ENCODE data around the gene DPP9.
"Not testable (repeated sequence)": the region's sequence is repeated elsewhere in the genome, so short reads cannot be mapped to it uniquely, and the experiment has no call there.

The DPP9 gene

DNA sequence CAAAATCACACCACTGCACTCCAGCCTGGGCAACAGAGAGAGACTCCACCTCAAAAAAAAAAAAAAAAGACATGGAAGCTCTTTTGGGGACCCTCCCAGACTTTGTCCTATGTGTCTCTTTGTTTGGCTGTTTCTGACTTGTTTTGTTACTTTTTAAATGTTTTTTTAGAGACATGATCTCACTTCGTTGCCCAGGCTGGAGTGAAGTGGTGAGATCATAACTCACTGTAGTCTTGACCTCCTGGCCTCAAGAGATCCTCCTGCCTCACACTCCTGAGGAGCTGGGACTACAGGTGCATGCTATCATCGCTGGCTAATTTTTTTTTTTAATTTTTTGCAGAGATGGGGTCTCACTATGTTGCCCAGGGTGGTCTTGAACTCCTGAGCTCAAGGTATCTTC, 16.4 kb upstream of the DPP9 start:
- no peak for DNase-seq (ENCODE audit: low read depth, low spot score)

GRCh38 chr19:4738734-4739133, 15.1 kb upstream of the DPP9 start:
- no peak for DNase-seq (ENCODE audit: low read depth, low spot score)

- no peak for DNase-seq (ENCODE audit: low read depth, low spot score)
Measured at GRCh38 chr19:4737955-4738600, 14.4 kb upstream of the DPP9 start.

DNA sequence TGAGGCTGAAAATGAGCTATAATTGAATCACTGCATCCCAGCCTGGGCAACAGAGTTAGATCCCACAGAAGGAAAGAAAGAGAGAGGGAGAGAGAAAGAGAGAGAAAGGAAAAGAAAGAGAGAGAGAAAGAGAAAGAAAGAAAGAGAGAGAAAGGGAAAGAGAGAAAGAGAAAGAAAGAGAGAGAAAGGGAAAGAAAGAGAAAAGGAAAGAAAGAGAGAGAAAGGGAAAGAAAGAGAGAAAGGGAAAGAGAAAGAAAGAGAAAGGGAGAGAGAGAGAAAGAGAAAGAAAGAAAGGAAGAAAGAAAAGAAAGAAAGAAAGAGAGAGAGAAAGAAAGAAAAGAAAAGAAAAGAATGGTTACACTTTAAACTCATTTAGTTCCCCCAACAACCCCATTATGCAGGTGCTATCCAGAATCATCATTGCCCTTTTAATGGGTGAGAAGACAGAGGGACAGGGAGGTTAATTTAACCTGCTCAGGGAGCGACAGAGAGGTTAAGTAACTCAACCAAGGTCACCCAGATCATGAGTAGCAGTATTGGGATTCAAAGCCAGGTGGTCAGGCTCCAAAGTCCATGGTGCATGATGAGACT, 10.2 kb upstream of the DPP9 start:
- DNase-seq (ENCODE audit: low read depth, low spot score), result no peak

DNA sequence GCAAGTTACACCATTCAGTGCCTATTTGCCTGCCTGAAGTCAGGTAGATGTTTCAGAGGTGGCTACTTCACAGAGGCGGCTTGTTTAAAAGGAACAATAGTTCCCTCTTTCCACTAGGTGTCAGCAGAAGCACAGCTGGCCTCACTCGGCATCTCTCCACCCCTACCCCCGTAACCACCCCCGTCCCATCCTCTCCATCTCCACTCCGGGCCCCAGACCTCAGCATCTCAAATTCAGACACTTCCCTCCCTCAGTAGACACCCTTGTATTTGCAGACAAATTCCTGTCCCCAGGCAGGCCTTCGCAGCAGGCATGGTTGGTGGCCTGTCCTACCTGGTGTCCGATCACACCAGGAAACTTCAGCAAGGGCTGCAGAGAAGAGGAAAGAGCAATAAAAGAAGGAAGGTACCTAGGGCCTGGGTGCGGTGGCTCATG, 9.1 kb upstream of the DPP9 start:
- peak; percentile 76 for DNase-seq (ENCODE audit: low read depth, low spot score)

- peak; percentile 58 for DNase-seq (ENCODE audit: low read depth, low spot score)
Measured at GRCh38 chr19:4730740-4731171, 7.1 kb upstream of the DPP9 start.

DNA sequence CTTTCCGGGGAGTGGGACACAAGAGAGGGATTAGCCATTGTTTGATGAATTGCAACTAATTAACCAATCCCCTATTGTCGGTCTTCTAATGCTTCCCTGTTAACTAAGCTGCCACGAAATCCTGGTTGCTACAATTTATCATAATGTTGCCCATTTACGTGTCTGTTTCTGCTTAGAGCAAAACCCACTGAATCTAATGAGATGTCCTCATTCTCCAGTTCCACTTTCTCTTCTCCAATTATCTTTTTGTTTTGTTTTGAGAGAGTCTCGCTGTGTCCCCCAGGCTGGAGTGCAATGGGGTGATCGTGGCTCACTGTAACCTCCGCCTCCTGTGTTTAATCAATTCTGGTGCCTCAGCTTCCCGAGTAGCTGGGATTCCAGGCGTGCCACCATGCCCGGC, 5.2 kb upstream of the DPP9 start:
- no peak for DNase-seq (ENCODE audit: low read depth, low spot score)

GRCh38 chr19:4722671-4723594, 709 bp downstream of the DPP9 start:
- peak; percentile 27 for DNase-seq (ENCODE audit: low read depth, low spot score)

DNA sequence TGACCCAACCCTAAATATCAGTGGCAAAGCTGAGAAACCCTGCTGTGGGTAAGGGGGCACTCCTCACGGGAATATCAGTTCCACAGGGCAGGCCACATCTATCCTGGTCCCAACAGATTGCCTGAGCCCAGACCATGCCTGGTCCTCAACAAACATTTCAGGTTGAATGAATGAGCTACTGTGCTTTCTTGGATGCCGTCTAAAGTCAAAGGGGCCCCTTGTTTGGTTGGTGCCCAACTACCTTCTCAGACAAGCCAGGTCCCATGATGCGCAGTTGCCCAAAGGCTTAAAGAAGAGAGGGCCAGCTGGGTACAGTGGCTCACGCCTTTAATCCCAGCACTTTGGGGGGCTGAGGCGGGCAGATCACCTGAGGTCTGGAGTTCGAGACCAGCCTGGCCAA, 2.4 kb downstream of the DPP9 start:
- DNase-seq (ENCODE audit: low read depth, low spot score), result no peak

GRCh38 chr19:4720037-4720700, 3.5 kb downstream of the DPP9 start:
- DNase-seq (ENCODE audit: low read depth, low spot score), result no peak

- no peak for DNase-seq (ENCODE audit: low read depth, low spot score)
Measured at GRCh38 chr19:4719499-4719866, 4.2 kb downstream of the DPP9 start.

DNA sequence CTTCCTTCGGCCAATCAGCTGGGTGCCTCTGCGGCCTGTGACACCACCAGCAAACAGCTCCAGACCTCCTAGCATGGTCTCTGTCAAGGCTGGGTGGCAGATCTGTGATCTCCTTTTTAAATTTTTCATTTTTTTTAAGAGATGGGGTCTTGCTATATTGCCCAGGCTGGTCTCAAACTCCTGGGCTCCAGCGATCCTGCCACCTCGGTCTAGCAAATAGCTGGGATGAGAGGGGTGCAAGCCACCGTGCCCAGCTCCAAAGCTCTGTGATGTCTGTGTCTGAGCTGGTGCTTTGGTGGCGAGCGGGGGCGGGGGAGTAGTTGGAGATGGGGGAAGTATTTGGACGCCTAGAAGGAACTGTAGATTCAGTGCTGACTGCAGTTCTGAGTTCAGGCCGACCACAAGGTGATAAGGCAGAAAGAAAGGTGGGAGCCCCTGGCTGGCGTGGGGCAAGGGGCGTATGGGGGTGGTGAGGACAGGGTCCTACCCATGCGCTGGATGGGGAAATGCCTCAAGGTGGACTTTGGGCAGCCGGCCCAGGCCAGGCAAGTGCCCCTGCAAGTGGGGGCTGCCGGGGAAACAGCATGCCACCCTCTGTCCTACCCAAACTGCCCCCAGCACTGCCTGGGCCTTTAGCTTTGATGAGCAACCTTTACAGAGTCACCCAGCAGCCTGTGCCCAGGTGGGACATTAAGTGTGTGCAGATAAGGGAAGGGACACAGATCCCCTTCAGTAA, 5.5 kb downstream of the DPP9 start:
- DNase-seq (ENCODE audit: low read depth, low spot score), result no peak

- no peak for DNase-seq (ENCODE audit: low read depth, low spot score)
Measured at GRCh38 chr19:4717191-4717965, 6.3 kb downstream of the DPP9 start.

DNA sequence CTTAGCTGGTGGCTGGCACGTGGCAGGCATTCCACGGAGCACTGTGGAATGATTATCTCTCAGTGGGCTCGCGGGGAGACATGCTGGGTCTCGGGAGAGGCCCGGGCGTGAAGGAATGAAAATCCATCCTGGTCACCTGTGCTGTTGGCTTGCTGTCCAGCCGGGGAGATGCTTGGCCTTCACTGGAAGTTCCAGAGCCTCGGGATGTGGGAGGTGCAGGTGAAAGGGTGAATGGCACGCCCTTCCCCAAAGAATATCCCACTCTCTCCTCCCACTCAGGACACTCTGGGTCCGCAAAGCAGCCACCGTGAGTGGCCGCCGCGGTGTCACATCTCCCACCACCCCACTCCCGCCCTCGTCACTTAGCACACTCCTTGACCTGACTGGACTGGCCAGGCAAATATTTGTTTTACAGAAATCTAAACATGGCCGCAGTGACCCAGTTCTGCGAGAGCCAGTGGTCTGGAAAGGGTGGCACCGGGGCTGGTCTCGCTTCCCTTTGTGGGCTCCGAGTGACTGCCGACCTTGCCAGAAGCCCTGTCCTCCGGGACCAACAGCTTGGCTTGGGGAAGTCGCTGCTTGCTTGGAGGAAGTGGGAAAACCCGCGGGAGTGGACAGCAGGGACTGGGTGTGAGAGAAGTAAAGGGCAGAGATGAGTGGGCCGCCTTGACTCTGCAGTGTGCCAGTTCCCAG, 8.0 kb downstream of the DPP9 start:
- DNase-seq (ENCODE audit: low read depth, low spot score), result no peak

GRCh38 chr19:4715178-4715528, 8.5 kb downstream of the DPP9 start:
- not testable (repeated sequence) for DNase-seq (ENCODE audit: low read depth, low spot score)

DNA sequence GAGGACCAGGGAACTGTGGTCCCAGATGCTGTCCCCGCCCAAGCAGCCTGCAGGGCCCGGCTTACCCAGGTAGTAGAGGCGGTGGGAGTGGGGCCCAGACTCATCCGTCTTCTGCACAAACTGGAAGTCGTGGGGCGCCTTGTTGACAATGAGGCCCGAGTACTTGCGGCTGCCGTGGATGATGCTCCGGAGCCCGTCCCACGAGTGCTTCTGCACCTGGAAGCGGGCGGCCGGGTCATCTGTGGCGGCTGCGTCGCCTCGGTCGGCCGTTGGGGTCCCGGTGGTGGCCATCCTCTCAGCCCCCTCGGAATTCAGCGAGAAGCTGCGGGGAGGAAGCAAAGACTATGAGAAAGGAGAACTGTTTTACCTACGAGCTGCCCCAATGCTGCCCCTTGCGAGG, 9.6 kb downstream of the DPP9 start:
- DNase-seq (ENCODE audit: low read depth, low spot score), result no peak

DNA sequence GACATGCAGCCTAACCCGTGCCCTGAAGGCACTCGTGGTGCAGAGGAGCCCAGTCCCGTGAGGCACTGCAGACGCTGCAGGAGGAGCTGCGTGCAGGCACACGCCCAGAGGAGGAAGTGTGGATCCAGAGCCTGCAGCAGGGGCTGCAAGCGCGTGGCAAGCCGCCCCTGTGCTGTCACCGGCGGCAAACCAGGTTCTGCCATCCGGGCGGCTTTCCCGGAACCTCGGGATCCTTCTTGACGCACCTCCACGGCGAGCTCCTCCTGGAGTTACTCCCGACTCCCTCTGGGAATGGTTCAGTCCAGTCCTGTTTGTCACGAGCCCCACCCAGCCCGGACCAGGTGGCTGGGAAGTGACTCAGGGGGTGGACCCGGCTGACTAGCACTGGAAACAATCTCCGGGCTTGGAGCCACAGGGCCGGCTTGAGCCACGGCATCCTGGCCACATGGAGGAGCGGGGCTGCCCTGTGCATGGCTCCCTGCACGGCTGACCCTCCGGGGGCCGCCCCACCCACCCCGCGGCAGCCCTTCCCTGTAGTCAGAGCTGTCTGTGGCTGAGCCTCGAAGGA, 10.2 kb downstream of the DPP9 start:
- DNase-seq (ENCODE audit: low read depth, low spot score), result no peak

DNA sequence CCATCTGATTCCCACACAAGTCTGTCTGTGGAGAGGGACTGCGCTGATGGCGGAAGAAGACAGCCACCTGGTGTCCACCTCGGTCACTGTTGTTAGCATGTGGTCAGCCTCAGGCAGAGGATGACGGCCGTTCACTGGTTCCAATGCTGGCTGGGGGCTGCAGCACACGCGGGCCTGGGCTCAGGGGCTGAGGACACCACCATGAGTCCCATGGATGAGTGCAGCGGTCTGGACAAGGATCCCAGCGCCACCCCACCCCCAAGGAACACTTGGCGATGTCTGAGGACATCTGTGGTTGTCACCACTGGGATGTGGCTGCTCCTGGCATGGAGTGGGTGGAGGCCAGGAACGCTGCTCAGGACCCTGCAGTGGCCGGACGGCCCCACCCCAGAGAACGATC, 10.9 kb downstream of the DPP9 start:
- no peak for DNase-seq (ENCODE audit: low read depth, low spot score)

DNA sequence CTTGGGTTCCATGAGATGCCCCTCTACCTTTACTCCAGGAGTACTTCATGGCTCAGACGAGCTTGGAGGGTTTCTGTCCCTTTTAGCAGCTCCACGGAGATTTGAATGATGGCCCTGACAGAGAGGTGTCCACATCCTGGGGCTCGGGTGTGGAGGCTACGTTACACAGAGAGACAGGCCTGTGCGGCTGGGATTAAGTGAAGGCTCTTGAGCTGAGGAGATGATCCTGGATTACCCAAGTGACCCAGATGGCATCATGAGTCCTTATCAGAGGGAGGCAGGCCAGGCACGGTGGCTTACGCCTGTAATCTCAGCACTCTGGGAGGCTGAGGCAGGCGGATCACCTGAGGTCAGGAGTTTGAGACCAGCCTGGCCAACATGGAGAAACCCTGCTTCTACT, 12.4 kb downstream of the DPP9 start:
- no peak for DNase-seq (ENCODE audit: low read depth, low spot score)

DNA sequence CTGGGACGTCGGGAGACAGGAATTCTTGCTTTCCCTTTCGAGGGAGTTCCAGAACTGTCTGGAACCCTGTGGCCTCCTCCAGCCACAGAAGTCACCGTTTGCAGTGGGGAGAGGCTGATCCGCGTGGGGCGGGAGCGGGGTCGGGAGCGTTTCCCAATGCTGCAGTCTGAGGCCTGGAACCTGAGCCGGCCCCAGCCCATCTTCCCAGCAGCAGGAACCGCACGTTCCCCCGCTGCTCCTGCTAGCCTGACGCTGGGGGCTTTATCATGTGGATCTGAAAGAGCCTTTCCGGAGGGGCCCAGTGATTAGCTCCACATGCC, 13.4 kb downstream of the DPP9 start:
- DNase-seq (ENCODE audit: low read depth, low spot score), result no peak
